GM12865 (cell line): ENCODE results near the gene FASTK.

Experiments
- DNase-seq: peaks from one replicate; pipeline ENCODE4 v3.0.0; 2010; ENCODE audit warnings: low read depth
- H3K4me3 ChIP-seq: 2 replicates; pipeline ENCODE4 v1.5.1; 2011; ENCODE audit warnings: mild to moderate bottlenecking, low read depth, low read length, control low read depth
- TF ChIP-seq, protein P1 (sequence below): IDR thresholded peaks from 2 replicates; pipeline ENCODE4 v1.5.1; 2011; ENCODE audit warnings: low read length, control low read depth, low read depth, inconsistent platforms; ENCODE audit not compliant: insufficient read depth; ENCODE audit errors: missing control alignments

Gene FASTK

DNA sequence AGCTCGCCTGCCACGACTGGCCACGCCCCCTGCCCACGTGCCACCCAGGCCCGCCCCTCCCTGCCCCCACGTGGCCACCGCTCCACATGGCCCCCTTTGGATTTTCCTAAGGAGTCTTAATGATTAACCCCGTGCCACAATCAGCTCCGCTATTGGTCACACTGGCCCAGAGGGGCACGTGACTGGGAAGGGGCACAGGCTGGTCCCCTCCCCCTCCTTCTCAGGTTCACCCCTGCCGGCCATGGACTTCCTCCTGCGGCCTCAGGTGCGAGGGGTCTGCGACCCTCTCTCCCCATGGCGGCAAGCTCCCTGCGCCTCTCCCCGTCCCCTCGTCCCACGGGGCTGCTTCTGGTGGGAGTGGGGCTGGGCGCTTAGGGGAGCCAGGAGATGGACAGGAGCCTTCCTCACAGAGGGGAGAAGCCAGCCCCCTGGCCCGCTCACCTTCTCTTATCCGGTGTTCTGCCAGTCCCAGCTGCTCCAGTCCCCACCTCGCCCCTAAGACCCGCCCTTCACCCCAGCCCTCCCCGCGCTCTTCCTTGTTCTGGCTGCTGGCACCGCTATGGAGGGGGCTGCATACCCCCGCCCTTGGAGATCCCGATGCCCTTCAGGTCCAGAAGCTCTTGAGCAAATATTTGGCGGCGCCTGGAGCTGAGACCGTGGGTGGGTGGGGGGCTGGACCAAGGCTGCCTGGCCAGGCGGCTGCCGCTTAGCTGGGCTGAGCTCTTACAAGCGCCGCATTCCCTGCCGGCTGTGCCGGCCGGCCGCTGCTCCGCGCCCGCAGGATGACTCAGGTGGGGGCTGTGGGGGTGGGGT, 18.0 kb downstream of the FASTK start:
- no peak for DNase-seq
- H3K4me3 ChIP-seq, result no peak overlapping the region
- TF ChIP-seq, protein P1, sequence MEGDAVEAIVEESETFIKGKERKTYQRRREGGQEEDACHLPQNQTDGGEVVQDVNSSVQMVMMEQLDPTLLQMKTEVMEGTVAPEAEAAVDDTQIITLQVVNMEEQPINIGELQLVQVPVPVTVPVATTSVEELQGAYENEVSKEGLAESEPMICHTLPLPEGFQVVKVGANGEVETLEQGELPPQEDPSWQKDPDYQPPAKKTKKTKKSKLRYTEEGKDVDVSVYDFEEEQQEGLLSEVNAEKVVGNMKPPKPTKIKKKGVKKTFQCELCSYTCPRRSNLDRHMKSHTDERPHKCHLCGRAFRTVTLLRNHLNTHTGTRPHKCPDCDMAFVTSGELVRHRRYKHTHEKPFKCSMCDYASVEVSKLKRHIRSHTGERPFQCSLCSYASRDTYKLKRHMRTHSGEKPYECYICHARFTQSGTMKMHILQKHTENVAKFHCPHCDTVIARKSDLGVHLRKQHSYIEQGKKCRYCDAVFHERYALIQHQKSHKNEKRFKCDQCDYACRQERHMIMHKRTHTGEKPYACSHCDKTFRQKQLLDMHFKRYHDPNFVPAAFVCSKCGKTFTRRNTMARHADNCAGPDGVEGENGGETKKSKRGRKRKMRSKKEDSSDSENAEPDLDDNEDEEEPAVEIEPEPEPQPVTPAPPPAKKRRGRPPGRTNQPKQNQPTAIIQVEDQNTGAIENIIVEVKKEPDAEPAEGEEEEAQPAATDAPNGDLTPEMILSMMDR, result no peak

DNA sequence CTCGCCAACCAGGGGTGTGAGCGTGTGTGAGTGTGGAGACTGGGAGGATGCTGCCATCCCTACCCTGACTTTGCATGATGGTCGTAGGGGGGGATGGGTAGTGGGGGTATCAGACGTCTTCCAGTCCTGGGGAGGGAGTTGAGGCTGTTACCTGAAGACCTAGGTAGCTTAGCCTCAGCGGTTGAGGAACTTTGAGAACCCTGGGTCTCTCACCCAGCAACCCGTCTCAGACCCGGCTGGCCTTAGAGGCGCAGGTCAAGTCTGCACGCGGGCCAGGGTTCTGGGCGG, 18.6 kb downstream of the FASTK start:
- H3K4me3 ChIP-seq, result no peak overlapping the region

DNA sequence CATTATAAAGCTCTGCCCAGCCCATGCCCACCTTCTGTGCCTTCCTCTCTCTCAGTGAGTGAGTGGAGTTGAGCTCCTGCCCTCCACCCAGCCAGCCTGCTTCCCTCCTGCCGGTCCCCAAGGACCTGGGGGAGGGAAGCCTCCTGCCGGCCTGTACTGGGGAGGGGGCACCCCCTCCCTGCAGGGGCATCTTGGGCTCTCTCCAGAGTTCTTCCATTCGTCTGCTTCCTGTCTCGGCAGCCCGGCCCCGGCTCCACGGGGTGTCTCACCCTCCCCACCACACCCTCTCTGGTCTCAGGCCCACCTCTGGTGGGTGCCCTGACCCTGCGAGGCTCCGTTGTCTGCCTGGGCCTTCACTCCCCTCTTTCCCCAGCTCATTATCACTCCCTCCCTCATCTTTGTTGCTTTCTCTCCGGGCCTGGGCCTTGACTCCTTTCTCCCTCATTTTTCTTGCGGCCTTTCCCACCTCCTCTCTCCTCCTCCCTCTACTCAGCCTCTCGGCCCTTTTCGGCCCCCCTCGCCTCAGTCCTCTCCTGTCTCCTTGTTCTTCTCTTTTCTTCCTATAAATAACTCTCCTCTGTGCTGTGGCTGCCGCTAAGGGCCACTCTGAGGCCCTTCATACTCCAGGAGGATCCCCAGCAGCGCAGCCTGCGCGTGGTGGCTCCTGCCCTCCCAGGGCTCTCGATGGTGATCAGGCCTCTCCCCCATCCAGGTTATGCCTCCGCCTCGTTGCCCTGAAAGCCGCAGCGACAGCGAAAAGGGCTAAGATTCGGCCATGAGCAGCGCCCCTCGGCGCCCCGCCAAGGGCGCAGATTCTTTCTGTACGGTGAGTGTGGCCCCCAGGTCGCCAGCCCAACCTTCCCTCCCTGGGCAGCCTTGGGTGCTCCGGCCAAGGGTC, 19.1 kb downstream of the FASTK start:
- no peak overlapping the region for H3K4me3 ChIP-seq
- DNase-seq, result no peak
- TF ChIP-seq, protein P1, result no peak

More for the DNA sequence above, 18.6 kb downstream of the FASTK start:
- DNase-seq, result no peak
- TF ChIP-seq, protein P1, result no peak

DNA sequence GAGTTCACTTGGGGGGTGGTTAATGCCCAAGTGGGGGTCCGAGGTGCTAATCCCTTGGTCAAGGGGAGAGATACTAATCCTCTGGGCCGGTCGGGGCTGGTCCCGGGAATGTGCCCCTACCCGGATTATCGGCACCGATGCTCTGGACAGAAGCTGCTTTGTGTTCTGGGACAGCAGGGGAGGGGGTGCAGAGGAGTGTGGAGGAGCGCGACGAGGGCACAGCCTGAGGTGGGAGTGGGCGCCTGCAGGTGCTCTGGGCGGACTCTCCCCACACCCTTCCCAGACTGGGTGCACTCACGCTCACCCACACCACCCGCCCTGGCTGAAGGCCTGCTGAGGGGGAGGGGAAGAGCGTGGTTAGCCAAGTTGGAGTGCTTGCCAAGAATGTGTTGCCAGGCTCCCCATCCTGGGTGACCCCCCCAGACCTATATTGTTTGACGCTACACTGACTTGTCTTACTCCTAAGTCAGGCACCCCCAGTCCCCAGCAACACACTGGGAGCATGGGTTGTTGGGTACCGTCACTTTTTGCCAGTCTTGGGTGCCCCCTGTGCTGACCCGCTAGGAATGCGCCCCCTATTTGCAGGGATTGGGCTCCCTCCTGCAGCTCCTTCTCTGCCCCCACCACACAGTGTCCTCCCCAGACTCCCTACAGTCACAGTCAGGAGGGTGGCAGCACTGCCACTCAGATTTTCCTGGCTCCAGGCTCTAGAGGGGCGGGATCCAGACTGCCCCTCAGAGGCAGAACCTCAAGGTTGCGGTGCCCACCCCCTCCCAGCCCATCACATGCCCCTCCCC, 20.0 kb downstream of the FASTK start:
- TF ChIP-seq, protein P1, result no peak
- peak overlapping the region; percentile 80 for H3K4me3 ChIP-seq
- no peak for DNase-seq

DNA sequence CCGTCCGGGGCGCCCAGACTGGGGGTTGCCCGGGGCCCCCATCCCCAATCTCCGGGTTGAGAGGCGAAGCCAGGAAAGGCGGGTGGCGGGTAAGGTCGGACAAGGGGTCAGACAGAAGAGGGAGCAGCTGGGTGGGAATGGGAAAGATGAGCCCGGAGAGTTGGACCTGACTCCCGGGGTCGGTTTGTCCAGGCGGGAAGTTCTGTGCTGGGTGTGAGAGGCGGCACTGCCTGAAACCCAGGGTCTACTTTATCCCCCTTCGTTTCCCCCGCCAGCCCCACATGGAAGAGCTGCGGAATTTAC, 20.5 kb downstream of the FASTK start:
- H3K4me3 ChIP-seq, result peak overlapping the region; percentile 80
- DNase-seq, result no peak
- TF ChIP-seq, protein P1, result no peak

DNA sequence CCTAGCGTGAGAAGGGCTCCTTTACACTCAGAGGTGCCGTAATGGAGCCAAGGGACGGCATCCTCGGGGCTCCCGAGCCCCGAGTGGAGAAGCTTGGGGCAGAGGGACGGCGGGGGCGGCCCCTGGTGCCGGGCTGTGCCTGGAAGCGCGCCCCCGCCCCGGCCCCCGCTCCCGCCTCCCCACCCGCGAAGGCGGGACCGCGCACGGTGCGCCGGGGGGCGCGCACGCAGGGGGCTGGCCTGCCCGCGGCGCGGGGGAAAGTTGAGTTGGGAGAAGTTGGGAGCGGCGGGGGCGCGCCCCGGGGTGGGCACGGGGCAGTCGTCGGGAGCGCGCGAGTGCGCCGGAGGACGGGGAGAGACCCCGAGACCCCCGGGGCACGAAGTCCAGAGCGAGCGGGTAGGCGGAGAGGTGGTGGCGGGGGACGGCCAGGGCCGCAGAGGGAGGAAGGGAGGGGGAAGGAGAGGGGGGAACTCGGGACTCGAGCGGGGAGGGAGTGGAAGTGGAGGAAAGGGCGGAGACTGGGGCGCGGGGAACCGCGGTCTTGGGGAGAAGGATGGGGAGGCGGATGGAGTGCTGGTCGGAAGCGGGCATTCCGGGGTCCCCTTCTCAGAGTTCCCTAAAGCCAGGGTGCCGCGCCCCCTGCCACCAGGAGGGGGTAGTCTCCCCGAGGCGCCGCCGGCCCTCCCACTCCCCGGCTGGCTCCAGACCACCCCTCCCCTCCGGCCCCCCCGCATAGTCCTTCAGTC, 21.1 kb downstream of the FASTK start, which contains the start of gene SLC4A2:
TSS of gene SLC4A2 (plus strand) at position 223 of the 746 bp plus-strand sequence. CDS start 2,399 bp downstream, outside the sequence.
- DNase-seq, result peak; percentile 79
- H3K4me3 ChIP-seq, result peak within 1 kb of the TSS; percentile 80
- TF ChIP-seq, protein P1, result peak; percentile 70
